ENCODE measurements around the gene USH1C.

- TF ChIP-seq CTCF (IDR thresholded peaks at IDR 0.05; ENCODE audit: low read depth, low read length) (no peak; the same call in 1 of the 2 replicates), EZH2phosphoT487 (IDR thresholded peaks at IDR 0.05; ENCODE audit: low read depth) (no peak)
Measured at GRCh38 chr11:17547932-17548331, 3.7 kb upstream of the USH1C start.

All from OCI-LY3 (cell line).